Liver (tissue), 9 donors: ENCODE measurements around the gene DUOXA1. TPM values are rescaled to one million over a fixed set of nuclear protein-coding genes. Genes with fewer than 3 reads are reported as not detected.

ENCODE experiments used
- DNase-seq: peaks from one replicate; pipeline ENCODE4 v3.0.0-alpha.2; 2017; ENCODE audit warnings: low spot score
- H3K27ac ChIP-seq, 2 donors: one replicate each; pipeline ENCODE4 v1.7.0; 2013; ENCODE audit warnings: inconsistent platforms in 2 of 2, low read length in 2 of 2, control low read depth in 1 of 2, low read depth in 1 of 2, mild to moderate bottlenecking in 1 of 2
- H3K27me3 ChIP-seq, 4 donors: one replicate each; pipeline versions ENCODE4 v1.6.1 to v1.7.0; 2013; ENCODE audit warnings: low read length in 3 of 4, inconsistent platforms in 1 of 4, mild to moderate bottlenecking in 1 of 4, moderate library complexity in 1 of 4; ENCODE audit not compliant: control insufficient read depth in 4 of 4, insufficient read depth in 4 of 4
- H3K36me3 ChIP-seq, 4 donors: one replicate each; pipeline versions ENCODE4 v1.6.1 to v1.7.0; 2013; ENCODE audit warnings: low read length in 3 of 4, mild to moderate bottlenecking in 3 of 4, low read depth in 1 of 4, moderate library complexity in 1 of 4; ENCODE audit not compliant: control insufficient read depth in 4 of 4, insufficient read depth in 3 of 4
- H3K4me1 ChIP-seq, 4 donors: one replicate each; pipeline versions ENCODE4 v1.6.1 to v1.7.0; 2013; ENCODE audit warnings: low read length in 3 of 4, mild to moderate bottlenecking in 3 of 4, moderate library complexity in 1 of 4; ENCODE audit not compliant: control insufficient read depth in 4 of 4, insufficient read depth in 4 of 4
- H3K4me3 ChIP-seq, 3 donors: one replicate each; pipeline versions ENCODE4 v1.6.1 to v1.7.0; 2013; ENCODE audit warnings: low read length in 3 of 3, control low read depth in 1 of 3, low read depth in 1 of 3, mild to moderate bottlenecking in 1 of 3
- H3K9ac ChIP-seq, 2 donors: one replicate each; pipeline ENCODE4 v1.7.0; 2013; ENCODE audit warnings: low read length in 2 of 2, mild to moderate bottlenecking in 2 of 2, moderate library complexity in 2 of 2, control low read depth in 1 of 2, low read depth in 1 of 2
- H3K9me3 ChIP-seq, 4 donors: one replicate each; pipeline versions ENCODE4 v1.6.1 to v1.7.0; 2013; ENCODE audit warnings: low read length in 3 of 4; ENCODE audit not compliant: control insufficient read depth in 4 of 4
- ATF3 ChIP-seq: IDR thresholded peaks from 2 replicates; pipeline ENCODE4 v1.6.1; 2016; ENCODE audit warnings: antibody characterized with exemption
- CTCF ChIP-seq: fragments of 150-350 bp; IDR thresholded peaks from 2 replicates; pipeline ENCODE4 v1.5.1; 2017; ENCODE audit warnings: improper control_type of control experiment, low read depth, low read length; ENCODE audit not compliant: missing input control
- EGR1 ChIP-seq, 2 donors: IDR thresholded peaks; 2 replicates each; pipeline ENCODE4 v1.6.1; 2016 to 2018; ENCODE audit warnings: antibody characterized with exemption in 2 of 2, low read depth in 2 of 2
- FOXA1 ChIP-seq: IDR thresholded peaks from 2 replicates; pipeline ENCODE4 v1.6.1; 2016; ENCODE audit warnings: antibody characterized with exemption
- FOXA2 ChIP-seq: IDR thresholded peaks from 2 replicates; pipeline ENCODE4 v1.6.1; 2016; ENCODE audit warnings: antibody characterized with exemption
- GABPA ChIP-seq, 2 donors: IDR thresholded peaks in 1 of 2; conservative IDR thresholded peaks in 1 of 2; 2 replicates each; pipeline ENCODE4 v1.6.1; 2016; ENCODE audit warnings: antibody characterized with exemption in 2 of 2, mild to moderate bottlenecking in 1 of 2, moderate library complexity in 1 of 2
- HNF4A ChIP-seq, 2 donors: conservative IDR thresholded peaks; 2 replicates each; pipeline ENCODE4 v1.6.1; 2016; ENCODE audit warnings: antibody characterized with exemption in 2 of 2, mild to moderate bottlenecking in 2 of 2
- HNF4G ChIP-seq: IDR thresholded peaks from 2 replicates; pipeline ENCODE4 v1.6.1; 2016; ENCODE audit warnings: antibody characterized with exemption
- JUND ChIP-seq, 2 donors: IDR thresholded peaks; 2 replicates each; pipeline ENCODE4 v1.6.1; 2016; ENCODE audit warnings: antibody characterized with exemption in 2 of 2
- MAX ChIP-seq: IDR thresholded peaks from 2 replicates; pipeline ENCODE4 v1.6.1; 2016; ENCODE audit warnings: antibody characterized with exemption
- NR2F2 ChIP-seq: IDR thresholded peaks from 2 replicates; pipeline ENCODE4 v1.6.1; 2016; ENCODE audit warnings: antibody characterized with exemption
- RAD21 ChIP-seq, 2 donors: IDR thresholded peaks; 2 replicates each; pipeline ENCODE4 v1.6.1; 2016; ENCODE audit warnings: antibody characterized with exemption in 2 of 2, mild to moderate bottlenecking in 2 of 2
- RXRA ChIP-seq, 2 donors: IDR thresholded peaks; 2 replicates each; pipeline ENCODE4 v1.6.1; 2017 to 2018; ENCODE audit warnings: antibody characterized with exemption in 2 of 2, mild to moderate bottlenecking in 1 of 2
- SP1 ChIP-seq: IDR thresholded peaks from 2 replicates; pipeline ENCODE4 v1.6.1; 2018; ENCODE audit warnings: antibody characterized with exemption, mild to moderate bottlenecking
- TAF1 ChIP-seq: conservative IDR thresholded peaks from 2 replicates; pipeline ENCODE4 v1.6.1; 2016; ENCODE audit warnings: antibody characterized with exemption, mild to moderate bottlenecking
- YY1 ChIP-seq: IDR thresholded peaks from 2 replicates; pipeline ENCODE4 v1.6.1; 2016; ENCODE audit warnings: antibody characterized with exemption, mild to moderate bottlenecking
- ZBTB33 ChIP-seq: IDR thresholded peaks from 2 replicates; pipeline ENCODE4 v1.6.1; 2016; ENCODE audit warnings: antibody characterized with exemption
- WGBS: extraction: QIAGEN DNeasy Blood & Tissue Kit; methylation state at CpG from one replicate; pipeline ENCODE4 v1.1.7; 2013; 5-methylcytosine and 5-hydroxymethylcytosine counted together
- polyA plus RNA-seq, 2 donors: library from polyadenylated mRNA; stranded (reverse) in 1 of 2; unstranded in 1 of 2; fragments of 200-250 nt in 1 of 2; fragments of >200 nt in 1 of 2; fragmentation: Nextera tagmentation in 1 of 2; extraction: Ambion mirVana in 1 of 2; gene quantifications; one replicate each; pipeline versions ENCODE4 v1.2.1 to v1.2.3, GENCODE V29; 2013 to 2015
- total RNA-seq, 2 donors: library from RNA; depleted of rRNA; stranded (reverse); fragments of >200 nt; gene quantifications; one replicate each; pipeline ENCODE4 v1.2.3, GENCODE V29; 2014
- donor health status: healthy.
- donor health status: healthy.
- donor health status: healthy.
- donor health status: healthy.
- donor health status: healthy.

The DUOXA1 gene
- total and polyA plus RNA-seq, 4 donors, result 0.02 TPM; not detected in 3

GRCh38 chr15:45100884-45101625, 28.6 kb downstream of the DUOXA1 start:
- DNase-seq, result no peak
- Histone ChIP-seq H3K27me3 (no peaks in the 10 kb centered on the region), H3K36me3 (no peaks in the 10 kb centered on the region), H3K27ac (no peak overlapping the region), H3K4me1 (no peaks in the 10 kb centered on the region), H3K9ac (no peak overlapping the region), H3K9me3 (no peaks in the 10 kb centered on the region), H3K4me3 (no peak overlapping the region)
- 86% methylated on average over 7 of the region's 7 CpGs for whole genome bisulfite sequencing
- TF ChIP-seq ZBTB33, result no peak
- TF ChIP-seq GABPA (IDR thresholded peaks at IDR 0.05 in 1 of 2, conservative IDR thresholded peaks at IDR 0.05 in 1 of 2), result no peak
- TF ChIP-seq NR2F2, result no peak
- TF ChIP-seq TAF1, result no peak

- no peak overlapping the region for H3K9ac ChIP-seq
- no peaks in the 10 kb centered on the region for H3K27me3 ChIP-seq
- no peaks in the 10 kb centered on the region for H3K9me3 ChIP-seq
- 90% methylated on average over 23 of the region's 23 CpGs for WGBS
- no peak for TF ChIP-seq RAD21 (IDR thresholded peaks at IDR 0.05)
- DNase-seq, result no peak
- no peak overlapping the region for H3K4me3 ChIP-seq
- H3K27ac ChIP-seq, result no peak overlapping the region
- H3K36me3 ChIP-seq, result no peaks in the 10 kb centered on the region
- H3K4me1 ChIP-seq, result no peaks in the 10 kb centered on the region
Observed at GRCh38 chr15:45099549-45100165, 30.0 kb downstream of the DUOXA1 start.

GRCh38 chr15:45097466-45097865, 32.2 kb downstream of the DUOXA1 start:
- H3K9ac ChIP-seq, result no peak overlapping the region
- no peak overlapping the region for H3K4me3 ChIP-seq
- H3K27me3 ChIP-seq, result no peaks in the 10 kb centered on the region
- no peaks in the 10 kb centered on the region for H3K36me3 ChIP-seq
- no peaks in the 10 kb centered on the region for H3K4me1 ChIP-seq
- no peaks in the 10 kb centered on the region for H3K9me3 ChIP-seq
- no peak overlapping the region for H3K27ac ChIP-seq
- WGBS, result 92% methylated on average over 7 of the region's 7 CpGs
- DNase-seq, result no peak
- TF ChIP-seq RXRA (IDR thresholded peaks at IDR 0.05) (no peak), HNF4G (no peak), JUND (IDR thresholded peaks at IDR 0.05) (no peak), YY1 (no peak), FOXA2 (no peak), CTCF (no peak), SP1 (no peak), FOXA1 (no peak), TAF1 (no peak), ATF3 (no peak), NR2F2 (no peak), HNF4A (conservative IDR thresholded peaks at IDR 0.05) (no peak), MAX (no peak), RAD21 (IDR thresholded peaks at IDR 0.05) (no peak), EGR1 (IDR thresholded peaks at IDR 0.05; ENCODE audit: low read depth in 2 of 2) (no peak), ZBTB33 (no peak), GABPA (IDR thresholded peaks at IDR 0.05 in 1 of 2, conservative IDR thresholded peaks at IDR 0.05 in 1 of 2) (no peak)
